Measurements from ENCODE around the gene DLG5.

DLG5 gene

DNA sequence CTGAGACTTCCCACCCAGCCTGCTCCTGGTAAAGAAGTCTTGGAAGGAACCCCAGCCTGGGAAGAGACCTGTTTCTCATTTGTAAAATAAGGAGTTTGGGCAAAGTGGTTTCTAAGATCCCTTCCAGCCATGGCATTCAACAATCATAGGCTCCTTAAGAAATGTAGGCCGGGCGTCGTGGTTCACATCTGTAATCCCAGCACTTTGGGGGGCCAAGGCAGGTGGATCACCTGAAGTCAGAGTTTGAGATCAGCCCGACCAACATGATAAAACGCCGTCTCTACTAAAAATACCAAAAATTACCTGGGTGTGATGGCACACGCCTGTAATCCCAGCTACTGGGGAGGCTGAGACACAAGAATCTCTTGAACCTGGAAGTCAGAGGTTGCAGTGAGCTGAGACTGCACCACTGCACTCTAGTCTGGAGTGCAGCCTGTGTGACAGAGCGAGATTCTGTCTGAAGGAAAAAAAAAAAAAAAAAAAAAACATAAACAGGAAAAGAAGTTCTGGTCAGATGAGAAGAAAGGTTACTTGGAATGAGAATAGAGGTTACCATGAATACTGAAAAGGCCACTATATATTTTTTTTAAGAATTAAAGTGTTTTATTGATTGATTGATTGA lies 15.9 kb downstream of the DLG5 start:
- TF ChIP-seq GATA1 (IDR thresholded peaks at IDR 0.05; ENCODE audit: low read depth, low read length) (no peak), POLR2A (IDR thresholded peaks at IDR 0.05; ENCODE audit: low read length) (no peak)
- peak in 1 of 2 experiments; percentile 51 for DNase-seq

DNA sequence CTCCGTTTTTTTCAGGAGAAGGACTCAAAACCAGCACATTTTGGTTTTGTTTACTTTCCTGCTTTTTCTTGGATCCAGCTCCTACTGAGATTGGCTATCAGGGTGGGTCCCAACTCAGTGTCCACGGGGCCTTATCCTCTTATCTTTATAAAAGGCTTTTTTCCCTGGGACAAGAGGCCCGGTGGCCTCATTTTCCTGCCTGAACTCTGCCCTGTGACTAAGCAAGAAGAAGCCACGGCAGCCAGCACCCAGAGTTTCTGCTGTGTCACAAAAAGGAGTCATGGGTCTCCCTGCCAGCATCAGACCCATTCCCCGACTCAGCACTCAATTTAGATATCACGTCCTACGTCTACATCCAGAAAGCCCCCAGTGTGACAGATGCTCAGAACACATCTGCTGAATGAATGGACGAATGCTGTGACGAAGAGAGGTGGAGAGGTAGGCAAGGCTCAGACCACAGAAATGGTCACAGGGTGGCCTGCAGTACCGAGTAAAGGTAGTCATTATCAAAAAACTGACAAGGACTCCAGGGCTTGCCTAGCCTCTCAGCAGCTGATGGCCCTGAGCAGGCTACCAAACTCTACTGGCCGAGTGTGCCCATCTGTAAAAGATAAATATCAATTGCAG lies 16.7 kb downstream of the DLG5 start:
- TF ChIP-seq GATA1 (IDR thresholded peaks at IDR 0.05; ENCODE audit: low read depth, low read length) (no peak), POLR2A (IDR thresholded peaks at IDR 0.05; ENCODE audit: low read length) (no peak)
- DNase-seq = peak; percentile 84 to 90

DNA sequence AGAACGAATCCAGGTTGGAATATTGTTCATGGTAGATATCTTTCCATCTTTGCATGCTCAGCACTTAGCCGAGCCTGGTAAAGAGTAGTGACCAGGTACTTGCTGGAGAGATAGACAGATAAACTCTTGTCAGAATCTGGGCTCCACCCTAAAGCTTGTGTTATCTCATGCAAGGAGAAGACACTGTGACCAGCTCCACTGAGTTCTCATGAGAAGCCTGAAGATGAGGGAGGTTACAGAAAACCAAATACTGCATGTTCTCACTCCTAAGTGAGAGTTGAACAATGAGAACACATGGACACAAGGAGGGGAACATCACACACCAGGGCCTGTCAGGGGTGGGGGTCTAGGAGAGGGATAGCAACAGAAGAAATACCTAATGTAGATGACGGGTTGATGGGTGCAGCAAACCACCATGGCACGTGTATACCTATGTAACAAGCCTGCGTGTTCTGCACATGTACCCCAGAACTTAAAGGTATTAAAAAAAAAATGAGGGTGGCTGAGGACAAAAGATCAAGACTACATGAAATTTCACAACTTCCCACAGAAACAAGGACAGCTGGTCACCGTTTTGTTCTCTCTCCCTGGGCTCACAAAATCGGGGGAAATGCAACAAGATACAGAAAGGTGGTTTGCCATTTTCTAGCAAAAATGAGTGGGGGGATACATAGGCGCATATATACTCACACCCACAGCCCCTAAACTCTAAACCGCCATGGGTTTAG lies 17.4 kb downstream of the DLG5 start:
- TF ChIP-seq POLR2A (IDR thresholded peaks at IDR 0.05; ENCODE audit: low read length) (no peak), GATA1 (IDR thresholded peaks at IDR 0.05; ENCODE audit: low read depth, low read length) (no peak)
- peak; percentile 62 to 73 for DNase-seq

DNA sequence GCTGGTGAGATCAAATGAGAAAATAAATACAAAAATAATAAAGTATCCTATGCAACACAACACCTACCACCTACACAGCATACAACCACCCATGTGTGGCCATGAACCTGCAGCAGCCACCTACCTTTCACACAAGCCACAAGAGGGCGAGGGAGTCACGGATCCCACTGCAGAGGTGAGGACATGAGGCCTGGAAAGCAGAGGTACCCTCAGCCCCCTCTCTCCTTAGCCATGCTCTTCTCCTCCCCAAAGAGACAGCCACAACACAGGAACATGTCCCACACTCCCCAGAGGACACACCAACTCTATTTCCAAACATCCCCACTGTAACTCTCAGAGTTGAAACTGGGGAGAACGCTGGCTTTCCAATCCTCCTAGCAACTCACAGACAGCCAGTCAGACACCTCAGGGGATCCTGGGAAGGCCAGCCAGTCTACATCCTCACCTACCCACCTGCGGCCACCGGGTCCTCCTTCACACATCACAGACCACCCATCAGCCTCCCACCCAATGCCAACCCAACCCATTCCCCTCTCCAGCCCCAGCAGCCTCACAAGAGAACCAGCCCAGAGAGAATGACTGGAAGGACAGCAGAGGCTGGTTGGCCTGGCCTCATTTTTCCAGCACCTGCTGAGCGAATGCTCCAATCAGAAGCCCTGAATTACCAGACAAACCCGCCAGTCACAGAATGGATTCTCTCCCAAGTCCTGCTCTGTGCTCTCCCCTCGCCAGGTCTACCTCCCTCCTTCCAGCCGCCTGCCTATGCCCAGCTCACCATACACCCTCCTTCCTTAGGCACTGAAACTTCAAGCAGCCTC lies 18.4 kb downstream of the DLG5 start:
- peak; percentile 31 to 50 for DNase-seq
- TF ChIP-seq POLR2A (IDR thresholded peaks at IDR 0.05; ENCODE audit: low read length) (no peak), GATA1 (IDR thresholded peaks at IDR 0.05; ENCODE audit: low read depth, low read length) (no peak)

DNA sequence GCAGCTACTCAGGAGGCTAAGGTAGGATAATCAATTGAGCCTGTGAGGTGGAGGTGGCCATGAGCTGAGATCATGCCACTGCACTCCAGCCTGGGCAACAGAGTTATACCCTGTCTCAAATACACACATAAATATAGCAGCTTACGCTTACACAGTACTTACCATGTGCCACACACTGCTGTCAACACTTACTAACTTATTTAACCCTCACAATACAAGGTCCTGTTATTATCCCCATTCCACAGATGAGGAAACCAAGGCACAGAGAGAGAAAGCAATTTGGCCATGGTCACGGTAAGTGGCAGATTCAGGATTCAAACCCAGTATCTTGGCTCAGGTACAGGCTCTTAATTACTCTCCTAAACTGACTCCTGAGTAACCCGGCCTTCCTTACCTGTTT lies 19.1 kb downstream of the DLG5 start:
- TF ChIP-seq GATA1 (IDR thresholded peaks at IDR 0.05; ENCODE audit: low read depth, low read length) (no peak), POLR2A (IDR thresholded peaks at IDR 0.05; ENCODE audit: low read length) (no peak)
- no peak for DNase-seq

DNA sequence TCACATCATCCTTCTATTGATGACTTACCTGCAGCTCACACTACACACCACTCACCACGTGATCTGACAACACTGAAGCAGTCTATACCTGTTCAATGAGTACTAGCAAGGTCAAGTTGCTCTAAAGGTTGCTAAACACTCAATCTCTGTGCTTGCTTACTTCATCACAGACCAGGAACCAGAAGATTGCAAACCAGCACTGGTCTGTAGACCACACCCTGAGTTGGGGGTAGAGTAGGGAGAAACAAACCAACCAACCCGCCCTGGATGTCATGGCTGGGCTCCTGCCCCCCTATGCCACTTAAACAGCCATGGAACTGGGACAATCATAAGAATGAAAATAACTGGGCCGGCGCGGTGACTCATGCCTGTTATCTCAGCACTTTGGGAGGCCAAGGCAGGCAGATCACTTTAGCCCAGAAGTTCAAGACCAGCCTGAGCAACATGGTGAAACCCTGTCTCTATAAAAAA lies 19.6 kb downstream of the DLG5 start:
- DNase-seq = peak; percentile 57 to 75
- TF ChIP-seq GATA1 (IDR thresholded peaks at IDR 0.05; ENCODE audit: low read depth, low read length) = no peak

DNA sequence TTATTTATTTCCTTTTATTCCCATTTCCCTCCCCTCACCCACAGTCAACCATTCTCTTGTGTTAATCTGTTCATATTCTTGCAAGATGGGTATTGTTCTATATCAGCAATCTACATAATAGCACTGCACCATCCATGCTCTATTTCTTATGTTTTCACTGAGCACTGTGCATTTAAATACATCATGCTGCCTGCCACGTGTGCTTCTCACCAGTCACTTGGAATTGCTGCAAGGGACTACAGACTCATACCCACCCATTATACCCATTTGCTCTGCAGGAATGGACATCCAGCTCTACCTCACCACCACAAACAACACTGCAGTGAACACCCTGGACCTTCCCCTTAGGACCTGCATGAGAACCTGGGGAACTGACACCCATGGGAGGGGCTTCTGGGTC lies 20.8 kb downstream of the DLG5 start:
- no peak for DNase-seq
- TF ChIP-seq GATA1 (IDR thresholded peaks at IDR 0.05; ENCODE audit: low read depth, low read length) = no peak
- no peak for TF ChIP-seq POLR2A (IDR thresholded peaks at IDR 0.05; ENCODE audit: low read length)

DNA sequence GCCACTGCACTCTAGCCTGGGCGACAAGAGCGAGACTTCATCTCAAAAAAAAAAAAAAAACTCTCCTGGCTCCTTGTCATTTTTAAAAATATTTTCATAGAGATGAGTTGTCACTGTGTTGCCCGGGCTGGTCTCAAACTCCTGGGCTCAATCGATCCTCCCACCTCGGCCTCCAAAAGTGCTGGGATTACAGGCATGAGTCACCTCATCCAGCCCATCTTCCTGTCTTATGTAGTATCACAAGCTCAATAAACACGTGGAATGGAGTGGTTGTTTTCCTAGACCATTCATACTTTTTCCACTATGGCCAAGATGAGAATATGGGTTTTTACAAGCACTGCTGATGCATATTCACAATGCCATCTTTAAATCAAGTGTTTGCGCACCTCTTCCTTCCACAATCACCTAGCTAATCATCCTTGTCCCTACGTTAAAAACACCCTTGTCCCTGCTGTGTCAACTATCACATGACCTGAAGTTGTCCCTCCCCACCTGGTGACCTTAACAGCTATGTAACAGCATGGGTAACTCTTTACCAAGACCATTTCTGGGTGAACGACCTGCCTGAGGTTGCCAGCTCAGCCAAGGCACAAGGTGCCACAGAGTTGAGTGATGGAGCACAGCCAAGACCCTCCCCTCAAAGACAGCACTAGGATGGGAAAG lies 21.3 kb downstream of the DLG5 start:
- no peak for DNase-seq
- TF ChIP-seq GATA1 (IDR thresholded peaks at IDR 0.05; ENCODE audit: low read depth, low read length) = no peak
- no peak for TF ChIP-seq POLR2A (IDR thresholded peaks at IDR 0.05; ENCODE audit: low read length)

DNA sequence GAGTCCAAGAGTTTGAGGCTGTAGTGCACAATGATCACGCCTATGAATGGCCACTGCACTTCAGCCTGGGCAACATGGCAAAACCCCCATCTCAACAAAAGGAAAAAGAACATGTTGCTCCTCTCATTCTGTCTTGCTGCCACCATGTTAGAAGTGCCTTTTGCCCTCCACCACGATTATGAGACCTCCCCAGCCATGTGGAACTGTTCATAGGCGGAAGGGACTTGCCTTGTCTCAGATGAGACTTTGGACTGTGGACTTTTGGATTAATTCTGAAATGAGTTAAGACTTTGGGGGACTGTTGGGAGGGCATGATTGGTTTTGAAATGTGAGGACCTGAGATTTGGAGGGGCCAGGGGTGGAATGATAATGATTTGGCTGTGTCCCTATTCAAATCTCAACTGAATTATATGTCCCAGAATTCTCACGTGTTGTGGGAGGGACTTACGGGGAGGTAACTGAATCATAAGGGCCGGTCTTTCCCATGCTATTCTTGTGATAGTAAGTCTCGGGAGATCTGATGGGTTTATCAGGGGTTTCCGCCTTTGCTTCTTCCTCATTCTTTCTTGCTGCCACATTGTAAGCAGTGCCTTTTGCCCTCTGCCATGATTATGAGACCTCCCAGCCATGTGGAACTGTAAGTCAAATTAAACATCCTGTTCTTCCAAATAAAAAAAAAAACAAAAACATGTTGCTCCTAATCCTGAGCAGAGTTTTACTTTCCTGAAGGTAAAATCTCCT lies 22.3 kb downstream of the DLG5 start:
- no peak for TF ChIP-seq POLR2A (IDR thresholded peaks at IDR 0.05; ENCODE audit: low read length)
- TF ChIP-seq GATA1 (IDR thresholded peaks at IDR 0.05; ENCODE audit: low read depth, low read length) = no peak

DNA sequence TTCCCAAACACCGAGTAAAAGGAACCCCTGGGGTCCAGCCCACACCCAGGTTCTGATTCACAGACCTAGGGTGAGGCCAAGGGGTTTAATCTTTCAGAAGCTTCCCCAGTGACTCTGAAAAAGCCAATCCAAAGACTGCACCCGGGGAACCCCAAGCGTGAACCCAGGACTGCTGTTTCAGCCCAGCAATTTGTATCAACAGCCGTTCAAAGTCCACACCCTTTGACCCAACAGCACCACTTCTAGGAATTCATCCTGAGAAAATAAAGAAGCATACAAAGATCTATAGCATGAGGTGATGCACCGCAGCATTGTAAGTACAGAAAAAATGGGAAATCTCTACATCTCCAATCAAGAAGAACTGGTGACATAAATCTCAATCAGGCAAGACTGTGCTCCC lies 24.4 kb downstream of the DLG5 start:
- TF ChIP-seq GATA1 (IDR thresholded peaks at IDR 0.05; ENCODE audit: low read depth, low read length) (no peak), POLR2A (IDR thresholded peaks at IDR 0.05; ENCODE audit: low read length) (no peak)
- DNase-seq = no peak

More for the DNA sequence above, 22.3 kb downstream of the DLG5 start:
- no peak for DNase-seq

DNA sequence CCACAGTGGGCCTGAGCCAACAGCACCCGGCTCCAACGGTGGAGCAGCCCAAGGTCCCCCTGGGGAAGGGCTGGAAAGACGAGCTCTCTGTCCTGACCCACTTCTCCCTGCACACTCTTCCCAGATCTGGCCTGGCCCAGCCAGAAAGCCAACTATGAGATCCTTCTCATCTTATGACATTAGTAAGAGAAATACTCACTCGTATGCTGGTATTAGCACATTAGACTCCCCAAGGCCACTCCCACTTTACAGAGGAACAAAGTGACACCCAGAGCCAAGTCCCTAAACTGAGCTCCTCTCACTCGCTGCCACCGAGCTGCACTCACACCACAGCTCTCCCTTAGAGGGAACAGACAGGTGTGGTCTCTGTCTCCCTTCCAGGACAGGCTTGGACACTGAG lies 24.8 kb downstream of the DLG5 start:
- no peak for TF ChIP-seq POLR2A (IDR thresholded peaks at IDR 0.05; ENCODE audit: low read length)
- no peak for TF ChIP-seq GATA1 (IDR thresholded peaks at IDR 0.05; ENCODE audit: low read depth, low read length)
- no peak for DNase-seq

DNA sequence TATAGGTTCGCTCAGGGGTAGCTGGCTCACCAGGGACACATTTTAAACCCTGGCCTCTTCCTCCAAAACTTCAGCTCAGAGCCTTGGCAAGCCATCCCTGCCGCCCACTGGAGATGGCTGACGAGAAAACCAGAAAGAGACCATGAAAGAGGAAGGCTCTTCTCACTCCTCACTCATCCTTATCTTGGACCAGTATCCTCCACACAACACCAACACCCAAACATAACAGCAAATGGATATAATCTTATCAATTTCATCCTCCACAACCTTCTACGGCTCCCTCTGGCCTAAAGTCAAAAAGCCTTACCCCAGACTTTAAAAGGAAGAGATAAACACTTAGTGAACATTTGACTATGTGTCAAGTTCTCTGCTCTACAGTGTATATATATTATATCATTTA lies 26.9 kb downstream of the DLG5 start:
- no peak for TF ChIP-seq POLR2A (IDR thresholded peaks at IDR 0.05; ENCODE audit: low read length)
- no peak for TF ChIP-seq GATA1 (IDR thresholded peaks at IDR 0.05; ENCODE audit: low read depth, low read length)
- peak; percentile 27 to 61 for DNase-seq

DNA sequence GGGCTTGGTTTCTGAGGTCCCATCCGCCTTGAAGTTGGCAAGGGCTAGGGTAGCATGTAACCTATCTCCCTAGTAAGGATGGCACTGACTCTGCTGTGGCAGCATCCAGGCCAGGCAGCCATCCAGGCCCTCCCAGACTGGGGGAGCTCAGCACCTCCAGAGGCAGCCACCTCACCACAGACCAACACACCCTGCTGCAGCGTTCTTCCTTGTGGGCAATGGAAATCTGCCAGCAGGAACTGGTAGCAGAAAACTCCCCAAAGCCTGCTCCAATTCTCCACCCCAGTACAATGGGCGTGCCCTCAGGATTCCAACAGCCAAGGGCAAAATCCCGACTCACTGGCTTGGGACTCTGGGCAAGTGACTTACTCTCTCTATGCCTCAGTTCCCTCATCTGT lies 27.5 kb downstream of the DLG5 start:
- no peak for TF ChIP-seq GATA1 (IDR thresholded peaks at IDR 0.05; ENCODE audit: low read depth, low read length)
- no peak for TF ChIP-seq POLR2A (IDR thresholded peaks at IDR 0.05; ENCODE audit: low read length)
- DNase-seq = no peak

Measured in erythroblast (primary cell).